SK-N-MC (cell line): ENCODE results near the gene KLHL35.

Experiments used
- DNase-seq: peaks from one replicate; pipeline ENCODE4 v3.0.0-alpha.2; 2011; ENCODE audit warnings: low read depth, low spot score
- H3K27ac ChIP-seq: fragments of 200-600 bp; sonication (generic); 2 replicates; pipeline ENCODE4 v1.5.1; 2016; ENCODE audit warnings: mixed run types
- H3K36me3 ChIP-seq: fragments of 200-600 bp; sonication (generic); 2 replicates; pipeline ENCODE4 v1.6.1; 2017; ENCODE audit warnings: antibody characterized with exemption, low read length, mixed read lengths; ENCODE audit not compliant: insufficient read depth
- H3K4me3 ChIP-seq: fragments of 200-600 bp; sonication (generic); 2 replicates; pipeline ENCODE4 v1.5.1; 2016
- H3K9ac ChIP-seq: fragments of 200-600 bp; sonication (generic); 2 replicates; pipeline ENCODE4 v1.8.0; 2017; ENCODE audit warnings: mixed run types, mixed read lengths; ENCODE audit not compliant: insufficient read length
- H3K9me3 ChIP-seq: fragments of 200-600 bp; sonication (generic); 2 replicates; pipeline ENCODE4 v1.6.1; 2017; ENCODE audit warnings: low read depth, mild to moderate bottlenecking, antibody characterized with exemption, low read length, moderate library complexity, mixed read lengths
- EZH2 ChIP-seq: fragments of 200-600 bp; sonication (generic); IDR thresholded peaks from one replicate; pipeline ENCODE4 v1.6.1; 2017; ENCODE audit warnings: antibody characterized with exemption
- FOXP2 ChIP-seq: optimal IDR thresholded peaks from 2 replicates; pipeline ENCODE3; 2011; ENCODE audit warnings: mild to moderate bottlenecking, moderate library complexity; ENCODE audit not compliant: insufficient read depth; ENCODE audit errors: extremely low read length, control extremely low read depth
- POLR2AphosphoS5 ChIP-seq: IDR thresholded peaks from 2 replicates; pipeline ENCODE4 v1.6.1; 2012; ENCODE audit warnings: mild to moderate bottlenecking, low read depth, low read length, borderline replicate concordance

The KLHL35 gene

GRCh38 chr11:75470476-75471080 lies 37.6 kb upstream of the KLHL35 start:
- TF ChIP-seq POLR2AphosphoS5 = no peak
- no peak for TF ChIP-seq EZH2
- TF ChIP-seq FOXP2 = no peak
- no peak overlapping the region for H3K4me3 ChIP-seq
- DNase-seq = no peak
- H3K9ac ChIP-seq = no peak overlapping the region
- no peak overlapping the region for H3K27ac ChIP-seq
- no peaks in the 10 kb centered on the region for H3K36me3 ChIP-seq
- H3K9me3 ChIP-seq = no peaks in the 10 kb centered on the region

DNA sequence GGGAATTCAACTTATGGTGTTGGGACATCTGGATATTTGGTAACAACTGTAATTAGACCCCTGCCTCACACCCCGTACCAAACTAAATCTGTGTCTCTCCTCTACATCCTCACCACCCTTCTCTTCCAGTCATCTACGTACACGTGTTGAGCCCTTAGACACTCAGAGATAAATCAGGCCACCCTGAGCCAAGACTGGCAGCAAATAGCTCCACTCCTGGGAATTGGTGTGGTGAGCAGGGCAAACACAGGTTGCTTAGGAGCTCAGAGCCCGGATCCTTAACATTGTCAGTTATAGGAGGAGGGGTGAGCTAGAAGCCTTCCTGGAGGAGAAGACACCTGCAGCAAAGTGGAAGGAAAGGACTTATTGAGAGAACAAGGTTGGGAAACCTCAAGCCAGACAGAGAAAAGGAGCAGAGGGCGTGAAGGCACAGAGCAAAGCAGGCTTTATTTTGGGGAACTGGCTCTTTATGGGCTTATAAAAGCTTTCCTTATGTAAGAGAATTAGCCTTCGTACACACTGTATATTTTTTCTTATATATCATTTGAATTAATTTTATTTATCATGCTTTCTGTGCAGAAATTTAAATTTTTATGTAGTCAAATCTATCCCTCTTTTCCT lies 36.9 kb upstream of the KLHL35 start:
- Histone ChIP-seq H3K9me3 (no peaks in the 10 kb centered on the region), H3K4me3 (no peak overlapping the region), H3K27ac (no peak overlapping the region), H3K36me3 (no peaks in the 10 kb centered on the region), H3K9ac (no peak overlapping the region)
- DNase-seq = no peak
- TF ChIP-seq FOXP2 (no peak), EZH2 (no peak), POLR2AphosphoS5 (no peak)

DNA sequence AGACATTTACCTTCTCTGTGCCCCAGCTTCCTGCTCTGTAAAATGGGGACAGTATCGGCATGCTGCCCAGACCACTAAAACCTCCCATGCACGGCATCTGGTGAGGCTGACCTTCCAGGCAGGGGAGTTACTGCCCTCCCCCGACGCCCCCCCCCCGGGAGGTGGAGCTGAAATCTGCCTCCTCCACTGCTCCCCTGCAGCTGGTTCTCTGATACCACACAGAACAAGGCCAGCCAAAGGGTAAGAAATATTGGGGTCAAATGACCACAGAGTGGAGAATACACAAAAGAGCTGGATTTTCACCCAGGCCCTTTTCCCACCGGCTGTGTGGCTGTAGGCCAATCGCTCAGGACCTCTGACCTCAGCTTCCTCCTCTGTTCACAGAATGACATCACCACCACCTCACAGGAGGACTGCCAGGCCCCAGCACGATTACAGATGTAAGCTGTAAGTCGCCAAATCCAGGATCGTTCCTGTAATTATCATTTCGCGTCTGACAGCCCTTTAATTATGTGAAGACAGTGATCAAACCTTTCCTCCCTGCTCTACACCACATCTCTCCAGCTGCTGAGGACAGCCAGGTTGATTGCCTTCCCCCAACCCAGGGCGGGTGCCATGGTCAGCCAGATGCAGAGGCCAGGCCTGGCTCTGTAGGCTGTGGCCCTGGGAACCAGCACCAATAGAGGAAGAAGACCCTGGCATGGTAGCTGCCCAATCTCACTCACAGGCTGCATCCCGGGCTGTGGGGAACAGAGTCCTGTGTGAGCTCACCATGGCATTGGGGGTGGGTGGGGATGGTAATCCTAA lies 35.7 kb upstream of the KLHL35 start:
- Histone ChIP-seq H3K9me3 (no peaks in the 10 kb centered on the region), H3K27ac (no peak overlapping the region), H3K4me3 (no peak overlapping the region), H3K36me3 (no peaks in the 10 kb centered on the region), H3K9ac (no peak overlapping the region)
- no peak for DNase-seq
- TF ChIP-seq FOXP2 (no peak), EZH2 (no peak), POLR2AphosphoS5 (no peak)

GRCh38 chr11:75467881-75468280 lies 34.9 kb upstream of the KLHL35 start:
- TF ChIP-seq FOXP2 = no peak
- TF ChIP-seq POLR2AphosphoS5 = no peak
- no peak for TF ChIP-seq EZH2
- Histone ChIP-seq H3K9me3 (no peaks in the 10 kb centered on the region), H3K4me3 (no peak overlapping the region), H3K27ac (no peak overlapping the region), H3K9ac (no peak overlapping the region), H3K36me3 (no peaks in the 10 kb centered on the region)
- no peak for DNase-seq

GRCh38 chr11:75467311-75467710 lies 34.3 kb upstream of the KLHL35 start:
- Histone ChIP-seq H3K9me3 (no peaks in the 10 kb centered on the region), H3K36me3 (no peaks in the 10 kb centered on the region), H3K9ac (no peak overlapping the region), H3K27ac (no peak overlapping the region), H3K4me3 (no peak overlapping the region)
- no peak for DNase-seq
- TF ChIP-seq POLR2AphosphoS5 = no peak
- TF ChIP-seq FOXP2 = no peak
- no peak for TF ChIP-seq EZH2

DNA sequence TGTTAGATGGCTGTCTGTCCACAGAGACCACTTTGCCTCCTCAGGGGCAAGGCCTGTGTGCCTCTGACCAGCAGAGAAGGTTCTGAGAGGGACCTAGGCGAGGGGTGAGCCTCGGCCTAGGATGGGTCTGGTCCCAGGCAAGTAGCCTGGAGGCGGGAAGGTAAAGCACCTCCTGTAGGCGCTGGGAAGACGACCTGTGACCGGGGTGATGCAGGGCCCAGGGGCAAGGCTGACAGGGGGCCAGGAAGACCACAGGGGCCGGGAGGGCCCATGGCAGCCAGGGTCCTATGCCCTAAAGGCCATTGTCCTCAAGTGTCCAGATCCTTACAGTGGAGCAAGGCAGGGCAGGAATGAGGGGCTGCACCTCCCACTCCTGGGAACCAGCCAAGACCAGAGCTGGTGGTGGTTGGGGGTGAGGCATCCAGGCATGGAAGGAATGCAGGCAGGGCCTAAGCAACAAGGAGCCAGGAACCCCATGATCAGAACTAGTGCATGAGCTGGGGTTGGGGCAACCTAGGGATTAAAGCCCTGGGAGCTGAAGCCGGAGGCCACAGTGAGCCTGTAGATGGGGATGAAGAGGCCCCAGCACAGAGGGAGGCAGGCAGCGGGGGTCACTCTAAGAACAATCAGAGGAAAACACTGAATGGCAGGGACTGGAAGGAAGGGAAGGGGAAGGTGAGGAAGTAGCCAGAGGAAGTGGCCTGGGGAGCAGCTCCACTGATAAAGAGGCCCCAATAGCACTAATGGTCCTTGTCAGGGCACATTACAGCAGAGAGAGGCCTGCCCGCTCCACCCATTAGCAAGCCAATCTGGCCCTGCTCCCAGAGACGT lies 32.9 kb upstream of the KLHL35 start:
- no peak for TF ChIP-seq FOXP2
- no peak for TF ChIP-seq EZH2
- TF ChIP-seq POLR2AphosphoS5 = no peak
- Histone ChIP-seq H3K4me3 (no peak overlapping the region), H3K36me3 (no peaks in the 10 kb centered on the region), H3K9me3 (no peaks in the 10 kb centered on the region), H3K27ac (no peak overlapping the region), H3K9ac (no peak overlapping the region)
- DNase-seq = no peak

DNA sequence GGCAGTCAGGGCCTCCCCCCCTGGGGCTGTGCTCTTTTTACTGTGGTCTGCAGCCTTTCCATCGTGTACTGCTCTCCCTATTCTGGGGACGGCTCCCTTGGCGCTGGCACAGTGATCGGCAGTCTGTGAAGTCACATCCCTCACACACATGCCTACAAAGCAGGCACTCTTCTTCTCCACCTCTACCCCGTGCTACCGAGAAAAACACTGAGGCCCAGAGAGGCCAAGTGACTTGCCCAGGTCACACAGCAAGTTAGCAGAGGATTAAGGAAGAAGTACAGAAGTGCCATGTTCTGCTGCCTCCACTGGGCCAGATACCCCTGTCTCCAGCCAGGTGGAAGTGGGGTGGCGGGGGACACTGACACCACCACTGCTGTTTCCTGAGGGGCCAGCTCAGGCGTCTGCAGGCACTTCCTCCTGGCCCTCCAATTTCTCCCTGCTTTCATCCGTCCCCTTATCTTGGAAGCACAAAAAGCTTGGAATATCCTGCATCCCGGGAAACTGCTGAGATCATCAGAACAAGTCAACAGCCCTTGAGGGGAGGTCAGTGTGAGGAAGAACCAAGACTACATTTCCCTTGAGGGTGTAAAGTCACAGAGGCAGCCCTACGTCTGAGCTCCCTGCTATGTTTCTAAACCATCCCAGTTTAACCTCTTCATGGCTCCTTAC lies 30.2 kb upstream of the KLHL35 start:
- Histone ChIP-seq H3K9me3 (no peaks in the 10 kb centered on the region), H3K4me3 (no peak overlapping the region), H3K27ac (no peak overlapping the region), H3K9ac (no peak overlapping the region), H3K36me3 (no peaks in the 10 kb centered on the region)
- no peak for DNase-seq
- TF ChIP-seq EZH2 (no peak), POLR2AphosphoS5 (no peak), FOXP2 (no peak)
